GM12875 (cell line): ENCODE measurements around the gene LSG1.

Experiments used
- H3K4me3 ChIP-seq: one replicate; pipeline ENCODE4 v1.5.1; 2011; ENCODE audit warnings: low read depth, low read length, control low read depth
- CTCF ChIP-seq: IDR thresholded peaks from 2 replicates; pipeline ENCODE4 v1.5.1; 2011; ENCODE audit warnings: low read depth, mild to moderate bottlenecking, control low read depth, inconsistent platforms, low read length, moderate library complexity, borderline replicate concordance; ENCODE audit not compliant: insufficient read depth

The LSG1 gene

DNA sequence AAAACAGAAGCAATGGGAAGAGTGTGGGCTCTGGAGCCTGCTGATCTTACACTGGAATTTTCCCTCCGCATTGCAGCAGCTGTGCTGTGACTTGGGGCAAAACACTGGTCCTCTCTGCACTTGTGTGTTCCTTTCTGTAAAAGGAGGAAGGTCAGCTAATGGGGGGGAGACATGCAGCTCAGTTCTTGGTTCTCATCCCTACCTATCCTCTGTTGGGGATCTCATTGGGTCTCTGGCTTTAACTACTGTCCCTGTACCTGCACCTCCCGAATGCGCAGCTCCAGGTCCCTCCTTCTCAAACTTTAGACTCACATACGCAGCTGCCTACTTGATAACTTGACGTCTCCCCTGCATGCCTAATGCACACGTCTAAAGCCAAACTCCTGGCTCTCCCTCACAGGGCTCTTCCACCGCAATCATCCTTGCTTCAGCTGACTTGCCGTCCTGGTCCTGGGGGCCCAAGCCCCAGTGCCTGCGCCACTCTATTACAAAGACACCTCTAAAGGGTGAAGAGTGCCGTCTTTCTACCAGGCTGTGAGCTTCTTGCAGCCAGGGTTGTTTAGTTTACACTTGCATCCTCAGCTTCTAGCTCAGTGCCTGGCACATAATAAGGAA lies 32.9 kb downstream of the LSG1 start:
- TF ChIP-seq CTCF: no peak
- H3K4me3 ChIP-seq: no peak overlapping the region

DNA sequence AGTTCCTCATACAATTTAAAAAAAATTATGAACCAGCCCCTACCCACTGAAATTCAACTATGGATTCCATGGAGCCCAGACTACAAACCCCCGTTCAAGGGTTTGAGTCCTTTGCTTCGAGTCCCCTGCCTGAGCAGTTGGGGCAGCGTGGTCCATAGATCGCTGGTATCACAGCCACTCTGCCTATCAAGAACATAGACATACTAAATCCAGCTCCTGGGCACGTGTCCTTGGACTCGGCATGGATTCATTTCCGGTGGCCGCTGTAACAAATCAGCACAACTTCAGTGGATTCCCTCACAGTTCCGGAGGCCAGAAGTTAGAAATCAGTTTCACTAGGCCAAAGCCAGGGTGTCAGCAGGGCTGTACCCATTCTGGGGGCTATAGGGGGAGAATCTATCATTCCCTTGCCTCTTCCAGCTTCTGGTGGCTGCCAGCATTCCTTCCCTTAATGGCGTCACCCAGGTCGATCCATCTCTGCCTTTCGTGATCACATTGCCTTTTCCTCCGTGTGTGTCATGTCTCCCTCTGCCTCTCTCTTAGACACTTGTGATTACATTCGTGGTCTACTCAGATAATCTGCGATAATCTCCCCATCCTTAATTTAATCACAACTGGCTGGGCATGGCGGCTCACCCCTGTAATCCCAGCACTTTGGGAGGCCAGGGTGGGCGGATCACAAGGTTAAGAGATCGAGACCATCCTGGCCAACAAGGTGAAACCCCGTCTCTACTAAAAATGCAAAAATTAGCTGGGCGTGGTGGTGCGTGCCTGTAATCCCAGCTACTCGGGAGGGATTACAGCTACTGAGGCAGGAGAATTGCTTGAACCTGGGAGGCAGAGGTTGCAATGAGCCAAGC lies 34.2 kb downstream of the LSG1 start:
- H3K4me3 ChIP-seq: no peak overlapping the region
- TF ChIP-seq CTCF: no peak

GRCh38 chr3:194637066-194637465 lies 34.9 kb downstream of the LSG1 start:
- H3K4me3 ChIP-seq: no peak overlapping the region
- TF ChIP-seq CTCF: no peak

GRCh38 chr3:194633349-194634004 lies 38.5 kb downstream of the LSG1 start, which contains the start of gene TMEM44:
TMEM44 (minus strand) TSS chr3:194633419; CDS start chr3:194633215, 204 bp downstream.
- peak within 1 kb of the TSS; percentile 73 for H3K4me3 ChIP-seq
- peak; percentile 82 for TF ChIP-seq CTCF

DNA sequence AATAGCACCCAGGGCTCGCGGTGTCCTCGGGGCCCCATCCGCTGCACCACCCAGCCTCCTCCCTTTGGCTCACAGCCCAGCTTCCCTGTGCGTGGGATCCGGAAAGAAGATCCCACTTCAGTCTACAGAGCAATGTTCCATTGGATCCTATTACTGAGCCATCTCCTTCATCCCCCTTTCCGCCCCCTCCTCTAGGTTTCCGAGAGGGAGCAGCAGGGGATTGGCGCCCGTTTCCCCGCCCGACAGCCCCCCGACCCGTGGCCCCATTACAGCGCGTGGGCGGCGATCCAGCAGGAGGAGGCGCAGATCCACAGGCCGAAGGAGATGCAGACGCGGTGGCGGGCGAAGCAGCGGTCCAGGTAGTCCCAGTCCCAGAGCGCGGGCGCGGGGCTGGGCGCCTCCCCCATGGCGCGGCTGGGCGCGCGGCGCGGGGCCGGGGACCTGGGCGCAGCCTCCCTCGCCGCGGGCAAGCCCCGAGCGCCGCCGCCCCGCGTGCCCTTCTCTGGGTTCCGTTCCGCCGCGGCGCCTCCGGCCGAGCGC lies 39.1 kb downstream of the LSG1 start:
- TF ChIP-seq CTCF: no peak
- H3K4me3 ChIP-seq: peak overlapping the region; percentile 73

DNA sequence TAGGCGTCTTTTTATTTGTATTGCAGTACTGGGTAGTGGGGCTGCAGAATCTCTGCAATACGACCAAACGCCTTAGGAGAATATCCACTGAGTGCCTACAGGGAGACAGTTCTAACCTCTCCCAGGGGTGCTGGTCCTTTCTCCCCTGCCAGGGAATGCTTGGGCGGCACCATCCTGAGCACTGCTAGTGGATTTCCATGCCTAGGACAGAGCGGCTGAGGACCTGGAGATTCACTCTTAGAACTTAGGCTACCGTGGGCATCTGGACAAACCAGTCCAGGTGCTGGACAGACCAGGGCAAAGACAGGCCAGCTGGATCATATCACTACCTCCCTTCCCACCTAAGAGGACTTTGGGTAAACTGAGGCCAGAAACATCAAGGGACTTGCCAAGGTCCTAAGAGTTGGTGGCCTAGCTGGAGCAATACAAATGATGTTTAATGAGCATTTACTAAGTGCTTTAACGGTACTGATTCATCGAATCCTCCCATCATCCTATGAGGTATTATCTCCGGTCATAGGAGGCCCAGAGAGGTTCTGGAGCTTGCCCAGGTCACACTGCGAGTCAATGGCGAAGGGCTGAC lies 39.7 kb downstream of the LSG1 start:
- TF ChIP-seq CTCF: no peak

More for the DNA sequence above, 39.7 kb downstream of the LSG1 start:
- H3K4me3 ChIP-seq: peak overlapping the region; percentile 73
